HFF-Myc (cell line): Measurements from ENCODE around the gene KCTD17.

Experiments
- DNase-seq: peaks from one replicate; pipeline ENCODE4 v3.0.0-alpha.2; 2011; ENCODE audit warnings: low read depth; ENCODE audit errors: extremely low read depth
- H3K4me3 ChIP-seq: replicated peaks from 2 replicates; pipeline ENCODE4 v1.5.1; 2011; ENCODE audit warnings: low read depth, mild to moderate bottlenecking, control low read depth, low read length
- TF ChIP-seq, protein P1 (sequence below): IDR thresholded peaks from 2 replicates; pipeline ENCODE4 v1.5.1; 2012; ENCODE audit warnings: mild to moderate bottlenecking, low read depth, low read length, control low read depth; ENCODE audit errors: missing control alignments

Gene KCTD17

GRCh38 chr22:37014835-37015586 lies 36.5 kb upstream of the KCTD17 start:
- H3K4me3 ChIP-seq: no peak overlapping the region
- TF ChIP-seq, protein P1, sequence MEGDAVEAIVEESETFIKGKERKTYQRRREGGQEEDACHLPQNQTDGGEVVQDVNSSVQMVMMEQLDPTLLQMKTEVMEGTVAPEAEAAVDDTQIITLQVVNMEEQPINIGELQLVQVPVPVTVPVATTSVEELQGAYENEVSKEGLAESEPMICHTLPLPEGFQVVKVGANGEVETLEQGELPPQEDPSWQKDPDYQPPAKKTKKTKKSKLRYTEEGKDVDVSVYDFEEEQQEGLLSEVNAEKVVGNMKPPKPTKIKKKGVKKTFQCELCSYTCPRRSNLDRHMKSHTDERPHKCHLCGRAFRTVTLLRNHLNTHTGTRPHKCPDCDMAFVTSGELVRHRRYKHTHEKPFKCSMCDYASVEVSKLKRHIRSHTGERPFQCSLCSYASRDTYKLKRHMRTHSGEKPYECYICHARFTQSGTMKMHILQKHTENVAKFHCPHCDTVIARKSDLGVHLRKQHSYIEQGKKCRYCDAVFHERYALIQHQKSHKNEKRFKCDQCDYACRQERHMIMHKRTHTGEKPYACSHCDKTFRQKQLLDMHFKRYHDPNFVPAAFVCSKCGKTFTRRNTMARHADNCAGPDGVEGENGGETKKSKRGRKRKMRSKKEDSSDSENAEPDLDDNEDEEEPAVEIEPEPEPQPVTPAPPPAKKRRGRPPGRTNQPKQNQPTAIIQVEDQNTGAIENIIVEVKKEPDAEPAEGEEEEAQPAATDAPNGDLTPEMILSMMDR: no peak
- DNase-seq: no peak

- no peak for DNase-seq
- TF ChIP-seq, protein P1: no peak
- no peak overlapping the region for H3K4me3 ChIP-seq
Observed at GRCh38 chr22:37015587-37015878, 36.0 kb upstream of the KCTD17 start.

- DNase-seq: no peak
- TF ChIP-seq, protein P1: no peak
- no peak overlapping the region for H3K4me3 ChIP-seq
Observed at GRCh38 chr22:37016134-37016910, 35.2 kb upstream of the KCTD17 start.

- no peak for DNase-seq
- H3K4me3 ChIP-seq: no peak overlapping the region
- TF ChIP-seq, protein P1: no peak
Observed at GRCh38 chr22:37017356-37017755, 34.2 kb upstream of the KCTD17 start.

DNA sequence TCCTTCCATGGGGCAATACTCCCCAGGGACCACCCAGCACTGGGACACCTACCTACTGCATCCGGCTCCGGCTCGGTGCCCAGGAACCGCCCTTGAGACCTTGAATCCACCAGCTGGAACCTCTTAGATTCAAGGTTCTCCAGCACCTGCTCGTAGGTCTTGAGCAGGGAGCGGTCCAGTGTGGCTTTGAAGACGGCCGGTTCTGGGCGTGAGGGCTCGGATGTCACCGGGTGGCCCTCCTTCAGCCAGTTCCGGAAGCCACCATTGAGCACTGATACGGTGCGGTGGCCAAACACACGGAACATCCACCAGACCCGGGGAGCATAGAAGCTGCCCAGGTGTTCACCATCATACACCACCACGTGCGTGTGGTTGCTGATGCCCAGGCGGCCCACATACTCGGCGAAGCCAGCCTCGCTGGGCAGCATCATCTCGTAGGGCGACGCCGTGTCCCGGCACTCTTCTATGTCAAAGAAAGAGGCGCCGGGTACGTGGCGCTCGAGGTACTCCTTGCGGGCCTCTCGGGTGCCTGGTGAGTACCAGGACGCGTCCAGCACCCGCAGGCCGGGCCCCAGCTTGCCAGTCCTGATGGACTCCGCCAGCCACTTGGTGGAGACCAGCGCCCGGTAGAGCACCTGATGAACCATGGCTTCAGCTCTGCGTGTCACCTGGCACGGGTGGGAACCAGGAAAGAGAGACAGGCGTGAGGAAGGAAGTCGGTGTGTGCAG lies 33.3 kb upstream of the KCTD17 start:
- no peak for DNase-seq
- TF ChIP-seq, protein P1: no peak
- H3K4me3 ChIP-seq: peak overlapping the region; percentile 70

DNA sequence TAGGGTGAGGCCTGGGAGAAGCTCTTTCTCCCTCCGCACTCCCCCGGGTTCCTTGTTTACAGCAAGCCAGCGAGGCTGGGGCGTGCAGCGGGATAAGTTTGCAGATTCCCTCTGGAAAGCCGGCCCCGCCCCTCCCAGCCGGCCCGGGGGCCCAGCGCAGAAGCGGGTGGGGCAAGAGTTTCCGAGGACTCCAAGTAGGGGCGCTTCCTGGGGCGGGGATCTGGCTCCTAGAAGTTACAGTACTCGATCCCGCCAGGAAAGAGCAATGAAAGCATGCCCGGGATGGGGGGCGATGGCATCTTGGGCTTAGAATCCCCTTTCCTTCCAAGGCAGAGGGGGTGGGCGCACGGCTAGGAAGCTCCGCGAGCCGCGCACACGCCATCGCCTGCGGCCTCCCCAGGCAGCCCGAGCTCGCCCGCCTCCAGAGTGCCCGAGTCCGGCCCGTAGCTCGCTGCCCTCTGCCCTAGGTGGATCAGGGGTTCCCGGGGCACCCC lies 32.7 kb upstream of the KCTD17 start:
- DNase-seq: no peak
- peak overlapping the region; percentile 70 for H3K4me3 ChIP-seq

More for the DNA sequence above, 32.7 kb upstream of the KCTD17 start:
- TF ChIP-seq, protein P1: no peak
